HK-2 (cell line): ENCODE measurements around the gene MECP2.

Source experiments
- DNase-seq: peaks from one replicate; pipeline ENCODE4 v3.0.0-alpha.2; 2018; ENCODE audit not compliant: unreplicated experiment

Gene MECP2

GRCh38 chrX:154033848-154034247, 63.7 kb downstream of the MECP2 start:
- no peak for DNase-seq

DNA sequence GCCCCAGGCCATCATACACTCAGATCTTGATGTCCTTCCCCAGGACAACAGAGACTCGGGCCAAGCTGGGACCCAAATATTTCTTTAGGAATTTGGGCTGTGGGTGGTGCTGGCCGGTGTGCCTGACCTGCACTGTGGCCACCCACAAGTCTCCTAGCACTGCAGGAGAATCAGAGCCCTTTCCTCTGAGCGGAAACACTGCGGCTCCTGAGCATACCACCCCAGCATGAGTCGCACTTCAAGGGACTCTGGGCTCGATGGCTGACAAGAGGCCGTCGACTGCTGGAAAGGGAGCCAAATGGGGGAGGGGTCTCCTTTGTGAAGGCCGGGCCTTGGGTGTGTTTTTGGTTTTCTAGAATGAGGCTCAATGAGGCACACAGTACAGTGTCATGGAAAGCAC, 64.9 kb downstream of the MECP2 start:
- DNase-seq = no peak

- no peak for DNase-seq
These were observed 65.4 kb downstream of the MECP2 start for GRCh38 chrX:154032160-154032559.

DNA sequence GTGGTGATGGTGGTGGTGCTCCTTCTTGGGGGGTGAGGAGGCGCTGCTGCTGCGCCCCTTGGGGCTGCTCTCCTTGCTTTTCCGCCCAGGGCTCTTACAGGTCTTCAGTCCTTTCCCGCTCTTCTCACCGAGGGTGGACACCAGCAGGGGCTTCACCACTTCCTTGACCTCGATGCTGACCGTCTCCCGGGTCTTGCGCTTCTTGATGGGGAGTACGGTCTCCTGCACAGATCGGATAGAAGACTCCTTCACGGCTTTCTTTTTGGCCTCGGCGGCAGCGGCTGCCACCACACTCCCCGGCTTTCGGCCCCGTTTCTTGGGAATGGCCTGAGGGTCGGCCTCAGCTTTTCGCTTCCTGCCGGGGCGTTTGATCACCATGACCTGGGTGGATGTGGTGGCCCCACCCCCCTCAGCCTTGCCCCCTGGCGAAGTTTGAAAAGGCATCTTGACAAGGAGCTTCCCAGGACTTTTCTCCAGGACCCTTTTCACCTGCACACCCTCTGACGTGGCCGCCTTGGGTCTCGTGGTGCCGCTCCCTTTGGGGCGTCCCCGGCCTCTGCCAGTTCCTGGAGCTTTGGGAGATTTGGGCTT, 66.7 kb downstream of the MECP2 start:
- DNase-seq = no peak

- DNase-seq = no peak
These were observed 67.3 kb downstream of the MECP2 start for GRCh38 chrX:154030266-154030665.

- DNase-seq = no peak
These were observed 68.1 kb downstream of the MECP2 start for GRCh38 chrX:154029439-154029838.

GRCh38 chrX:154028502-154029184, 68.9 kb downstream of the MECP2 start:
- DNase-seq = no peak

DNA sequence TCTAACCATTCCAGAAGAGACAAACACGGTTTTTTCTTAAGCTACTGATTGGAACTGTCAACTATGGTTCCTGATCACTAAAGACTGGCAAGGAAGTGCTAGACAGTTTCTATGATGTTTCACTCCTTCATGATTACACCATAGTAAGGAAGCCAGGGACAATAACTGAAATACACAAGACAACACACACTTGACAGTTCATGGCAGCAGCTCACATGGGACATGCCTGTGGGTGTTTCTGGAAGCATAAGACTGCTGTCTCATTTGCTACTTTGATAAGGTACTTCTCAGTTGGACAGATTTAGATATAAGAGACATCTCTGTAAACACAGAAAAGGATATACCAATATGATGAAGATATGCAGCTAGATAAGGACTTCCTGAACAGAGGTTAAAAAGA, 69.5 kb downstream of the MECP2 start:
- DNase-seq = no peak

DNA sequence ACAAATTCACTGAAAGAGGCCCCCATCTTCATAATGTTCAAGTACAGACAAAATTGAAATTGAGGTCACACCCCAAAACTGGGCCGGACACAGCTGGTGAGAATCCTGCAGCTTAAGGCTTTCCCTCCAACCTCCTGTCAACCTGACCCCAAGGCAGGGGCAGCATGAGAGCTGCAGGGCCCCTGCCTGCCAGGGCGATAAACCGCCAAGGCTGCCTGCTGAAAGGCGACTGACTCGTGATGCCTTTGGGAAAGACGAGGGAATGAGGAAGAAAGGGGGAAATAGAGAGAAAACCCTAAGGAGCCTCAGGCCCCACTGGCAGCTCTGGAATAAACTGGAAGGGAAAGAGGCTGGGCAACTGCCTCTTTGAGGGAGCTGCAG, 70.5 kb downstream of the MECP2 start:
- no peak for DNase-seq

- no peak for DNase-seq
These were observed 71.1 kb downstream of the MECP2 start for GRCh38 chrX:154026136-154027021.

DNA sequence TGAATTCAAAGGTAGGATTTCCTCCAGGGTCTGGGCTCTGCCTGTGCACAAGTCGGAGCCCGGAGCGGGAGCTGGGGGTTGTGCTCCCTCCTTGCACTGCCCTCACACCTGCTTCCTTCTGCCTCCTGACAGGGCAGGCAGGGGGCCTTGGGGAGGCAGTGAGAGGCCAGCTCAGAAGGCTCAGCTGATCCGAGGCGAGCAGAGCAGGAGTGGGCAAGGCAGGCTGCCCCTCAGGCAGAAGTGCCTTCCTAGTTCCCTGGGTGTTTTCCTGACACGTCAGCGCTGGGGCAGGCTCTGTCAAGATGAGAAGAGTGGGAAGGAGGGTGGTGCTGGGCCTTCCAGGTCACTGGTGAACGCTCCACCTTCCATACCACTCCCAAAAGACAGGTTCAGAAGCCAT, 72.3 kb downstream of the MECP2 start:
- no peak for DNase-seq

- DNase-seq = no peak
These were observed 73.2 kb downstream of the MECP2 start for GRCh38 chrX:154024271-154024670.

- no peak for DNase-seq
These were observed 74.1 kb downstream of the MECP2 start for GRCh38 chrX:154023276-154024000.

- DNase-seq = no peak
These were observed 75.4 kb downstream of the MECP2 start for GRCh38 chrX:154022108-154022507.

GRCh38 chrX:154021131-154021611, 76.3 kb downstream of the MECP2 start:
- DNase-seq = peak; percentile 76

- DNase-seq = peak; percentile 27
These were observed 76.9 kb downstream of the MECP2 start for GRCh38 chrX:154020536-154021115.

DNA sequence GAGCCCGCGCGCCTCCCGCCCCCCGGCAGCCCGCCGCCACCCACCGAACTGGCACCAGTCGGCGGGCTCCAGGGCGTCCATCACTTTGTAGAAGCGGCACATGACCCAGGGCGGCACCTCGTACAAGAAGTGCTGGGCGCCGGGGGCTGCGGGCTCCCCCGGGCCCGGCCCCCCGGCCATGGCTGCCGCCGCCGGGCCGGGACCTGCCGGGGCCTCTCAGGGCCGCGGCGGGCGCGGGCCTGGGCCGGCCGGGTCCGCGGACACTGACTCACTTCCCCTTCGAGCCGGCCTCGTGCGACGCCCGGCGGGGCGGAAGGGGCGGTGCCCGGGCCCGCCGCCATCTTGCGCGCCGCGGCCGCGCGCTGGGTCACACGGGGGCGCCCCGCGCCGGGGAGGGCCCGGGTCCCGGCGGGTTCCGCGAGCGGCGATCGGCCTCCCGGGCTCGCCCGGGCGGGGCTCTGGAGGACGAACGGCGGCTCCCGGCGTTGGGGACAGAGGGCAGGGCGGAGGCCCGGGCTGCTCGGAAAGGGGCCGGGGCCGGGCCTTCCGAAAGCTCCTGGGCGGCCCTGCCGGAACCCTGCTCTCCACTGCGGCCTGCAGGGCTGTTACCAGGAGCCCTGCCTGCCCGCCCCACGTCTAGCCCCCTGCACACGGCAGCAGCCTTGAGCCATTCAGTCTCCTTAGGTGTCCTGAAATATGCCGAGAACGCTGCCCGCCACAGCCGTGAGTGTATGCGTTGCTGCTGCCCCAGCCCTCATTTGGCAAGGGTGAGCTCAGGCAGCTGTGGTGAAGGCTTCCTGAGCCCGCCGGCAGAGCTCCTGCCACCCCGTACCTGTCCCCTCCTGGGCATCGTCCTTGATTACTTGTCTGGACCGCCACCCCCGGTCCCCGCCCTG, 77.6 kb downstream of the MECP2 start, which contains the start of gene IRAK1:
TSS of gene IRAK1 (minus strand) at position 270 of the 896 bp plus-strand sequence. CDS start at position 180, 90 bp downstream.
- DNase-seq = peak; percentile 65

DNA sequence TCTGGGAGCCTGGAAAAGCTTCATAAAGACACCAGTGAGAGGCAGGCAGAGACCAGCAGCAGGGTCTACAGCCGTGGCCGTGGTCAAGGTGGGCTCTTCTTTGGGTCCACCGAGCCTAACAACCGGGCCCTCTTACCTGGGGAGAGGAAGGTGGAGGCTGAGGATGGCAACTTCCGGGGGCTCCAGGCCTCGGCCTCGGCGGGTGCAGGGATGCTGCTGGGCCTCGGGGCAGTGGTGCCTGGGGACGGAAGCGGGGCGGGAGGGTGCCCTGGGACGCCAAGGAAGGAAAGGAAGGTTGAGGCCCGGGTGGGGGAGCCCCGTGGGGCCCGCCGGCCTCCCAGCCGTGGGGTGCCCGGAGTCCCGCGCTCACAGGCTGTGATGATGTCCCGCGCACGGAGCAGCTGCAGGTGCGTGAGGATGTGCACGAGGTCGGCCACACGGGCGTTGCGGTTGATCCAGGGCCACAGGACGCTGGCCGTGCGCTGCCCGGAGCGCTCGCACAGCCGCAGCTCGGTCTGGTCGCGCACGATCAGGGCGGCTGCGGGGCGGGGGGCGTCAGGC, 78.4 kb downstream of the MECP2 start:
- DNase-seq = peak; percentile 42

DNA sequence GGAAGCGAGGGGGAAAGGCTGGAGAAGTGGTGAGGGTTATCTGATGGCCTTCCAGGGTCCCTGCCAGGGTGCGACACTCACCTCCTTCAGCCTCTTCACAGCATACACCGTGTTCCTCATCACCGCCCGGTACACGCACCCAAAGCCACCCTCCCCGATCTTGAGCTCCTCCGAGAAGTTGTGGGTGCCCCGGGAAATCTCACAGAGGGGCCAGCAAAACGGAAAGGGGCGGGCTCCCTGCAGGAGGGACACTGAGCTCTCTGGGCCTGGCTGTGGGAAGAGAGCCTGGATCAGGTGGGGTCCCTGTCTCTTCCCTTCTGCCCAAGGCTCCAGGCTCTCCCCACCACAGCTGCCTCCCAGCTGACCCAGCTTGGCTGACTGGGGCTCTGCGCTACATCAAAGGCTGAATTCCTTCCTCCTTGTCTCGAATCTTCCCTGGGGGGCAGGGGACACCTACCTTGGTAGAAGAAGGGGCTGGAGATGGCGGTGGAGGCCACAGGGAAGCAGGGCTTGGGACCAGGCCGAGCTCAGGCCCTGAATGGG, 78.9 kb downstream of the MECP2 start:
- DNase-seq = no peak
